HG02870 (cell line): ENCODE measurements around the gene SLC4A3.
"Not testable (repeated sequence)": the region's sequence is repeated elsewhere in the genome, so short reads cannot be mapped to it uniquely, and the experiment has no call there.

ENCODE experiments used
- ATAC-seq: cut with Tn5 transposase; IDR thresholded peaks from one replicate; pipeline ENCODE4 v1.9.1; 2021; ENCODE audit warnings: mild to moderate bottlenecking, moderate library complexity; ENCODE audit not compliant: unreplicated experiment

SLC4A3 gene

GRCh38 chr2:219645631-219646527 is 18.4 kb downstream of the SLC4A3 start:
- no peak for ATAC-seq

GRCh38 chr2:219648176-219648575 is 20.7 kb downstream of the SLC4A3 start:
- ATAC-seq = no peak

DNA sequence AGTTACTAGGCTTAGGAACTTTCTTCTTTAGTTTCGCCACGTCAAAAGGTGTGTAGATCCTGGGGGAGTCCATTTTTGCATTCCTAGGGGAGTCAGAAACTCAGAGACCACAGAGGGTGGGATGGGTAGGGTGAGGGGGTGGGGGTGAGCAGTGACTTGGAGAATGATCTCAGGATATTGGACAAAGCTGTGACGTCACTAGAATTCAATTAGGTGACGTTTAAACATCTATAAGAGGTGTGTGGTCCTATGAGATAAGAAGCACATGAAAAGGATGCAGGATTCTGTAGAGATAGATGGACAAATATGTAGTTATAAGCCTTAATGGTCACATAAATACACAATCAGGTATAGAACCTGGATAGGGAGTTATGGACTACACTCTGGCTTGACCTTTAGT is 21.5 kb downstream of the SLC4A3 start:
- ATAC-seq = no peak

DNA sequence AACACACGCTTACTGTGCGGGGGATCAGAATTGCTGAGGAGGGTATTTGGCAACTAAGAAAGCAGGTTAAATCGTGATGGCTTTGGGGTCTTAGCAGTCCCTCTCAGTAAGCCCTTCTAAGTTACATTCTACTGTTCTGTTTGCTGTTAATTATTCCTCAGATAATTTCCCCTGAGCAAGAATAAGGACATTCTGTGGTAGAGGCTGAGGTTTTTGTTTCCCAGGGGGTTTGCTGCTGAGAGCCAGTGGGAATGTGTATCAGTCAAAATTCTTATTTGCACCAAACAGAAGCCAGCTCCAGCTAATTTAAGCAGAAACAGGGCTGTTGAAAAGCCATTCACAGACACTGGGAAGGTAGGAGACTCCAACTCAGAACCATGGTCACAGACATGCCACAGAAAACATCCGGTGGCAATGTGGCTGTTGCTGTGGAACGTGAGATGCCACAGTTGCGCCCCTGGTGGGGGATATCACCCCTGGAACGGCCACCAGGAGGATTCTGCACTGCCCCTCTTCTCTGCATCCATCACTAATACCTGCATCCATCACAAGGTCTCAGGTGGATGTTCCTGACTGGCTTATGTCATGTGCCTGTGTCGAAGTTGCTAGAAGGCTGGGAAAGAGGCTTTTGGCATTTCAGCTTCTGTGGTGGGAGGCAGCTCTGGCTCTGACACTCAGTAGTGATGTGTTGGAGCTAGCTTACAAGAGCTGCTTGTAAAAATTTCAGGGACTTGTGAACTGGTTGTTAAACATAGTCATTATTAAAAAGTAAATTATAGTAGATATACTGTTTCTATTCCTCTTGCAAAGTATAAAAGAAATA is 23.2 kb downstream of the SLC4A3 start:
- ATAC-seq = no peak

- not testable (repeated sequence) for ATAC-seq
Observed at GRCh38 chr2:219651656-219652055, 24.2 kb downstream of the SLC4A3 start.

DNA sequence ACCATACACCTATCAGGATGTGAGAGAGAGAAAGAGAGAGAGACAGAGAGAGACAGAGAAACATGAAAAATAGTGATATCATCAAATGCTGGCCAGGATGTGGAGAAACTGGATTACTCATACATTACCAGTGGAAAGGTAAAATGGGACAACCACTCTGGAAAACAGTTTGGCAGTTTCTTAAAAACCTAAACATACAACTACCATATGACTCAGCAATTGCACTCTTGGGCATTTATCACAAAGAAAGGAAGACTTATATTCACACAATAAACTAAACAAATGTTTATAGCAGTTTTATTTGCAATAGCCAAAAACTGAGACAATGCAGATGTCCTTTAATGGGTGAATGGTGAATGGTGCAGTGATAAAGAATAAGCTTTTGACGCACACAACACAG is 29.1 kb downstream of the SLC4A3 start:
- no peak for ATAC-seq

DNA sequence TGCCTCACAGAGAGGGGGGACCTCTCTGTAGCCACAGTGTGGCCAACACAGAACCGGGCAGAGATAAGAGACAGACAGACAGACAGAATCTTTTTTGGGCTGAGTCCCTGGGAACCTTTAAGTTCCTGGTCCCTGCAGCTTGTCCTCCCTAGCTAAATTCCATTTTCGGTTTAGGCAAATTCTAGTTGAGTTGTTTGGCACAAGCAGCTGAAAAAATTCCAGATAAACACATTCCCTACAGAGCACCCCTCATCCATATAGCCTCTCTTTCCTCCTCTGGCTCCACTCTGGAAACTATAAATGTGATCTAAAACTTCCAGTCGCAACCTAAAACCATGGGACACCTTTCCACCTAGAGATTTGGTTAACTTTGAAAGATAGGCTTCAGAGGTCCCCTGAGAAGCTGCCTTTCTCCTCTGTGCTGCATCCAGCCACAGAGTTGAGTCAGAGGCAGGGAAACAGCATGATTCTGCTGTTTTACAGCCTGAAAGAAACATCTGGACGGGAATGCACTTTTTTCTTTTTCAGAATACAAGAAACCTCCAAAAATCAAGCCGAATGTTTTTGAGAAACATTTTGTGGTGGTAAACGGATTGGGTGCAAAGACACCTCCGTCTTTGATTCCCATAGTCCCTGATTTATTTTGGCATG is 30.9 kb downstream of the SLC4A3 start:
- ATAC-seq = no peak

- ATAC-seq = no peak
Observed at GRCh38 chr2:219658874-219659273, 31.4 kb downstream of the SLC4A3 start.

- ATAC-seq = peak; percentile 99
Observed at GRCh38 chr2:219661197-219661954, 33.9 kb downstream of the SLC4A3 start.

DNA sequence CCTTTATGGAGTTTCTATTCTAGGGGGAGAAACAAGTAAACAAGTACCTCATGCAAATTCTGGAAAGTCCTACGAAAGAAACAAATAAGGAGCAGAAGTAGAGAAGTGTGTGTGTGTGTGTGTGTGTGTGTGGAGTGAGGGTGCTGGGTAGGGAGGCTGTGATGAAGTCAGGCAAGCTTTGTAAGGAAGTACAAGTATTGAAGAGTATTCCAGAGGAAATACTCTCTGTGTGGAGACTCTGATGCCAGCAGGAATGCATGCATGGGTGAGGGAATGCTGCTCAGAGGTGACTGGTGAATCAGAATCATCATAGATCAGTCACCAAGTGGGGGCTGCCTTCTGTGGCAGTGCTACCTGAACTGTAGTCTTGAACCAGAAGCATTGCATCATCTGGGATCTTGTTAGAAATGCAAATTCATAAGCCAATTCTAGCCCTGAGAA is 34.5 kb downstream of the SLC4A3 start:
- ATAC-seq = no peak

DNA sequence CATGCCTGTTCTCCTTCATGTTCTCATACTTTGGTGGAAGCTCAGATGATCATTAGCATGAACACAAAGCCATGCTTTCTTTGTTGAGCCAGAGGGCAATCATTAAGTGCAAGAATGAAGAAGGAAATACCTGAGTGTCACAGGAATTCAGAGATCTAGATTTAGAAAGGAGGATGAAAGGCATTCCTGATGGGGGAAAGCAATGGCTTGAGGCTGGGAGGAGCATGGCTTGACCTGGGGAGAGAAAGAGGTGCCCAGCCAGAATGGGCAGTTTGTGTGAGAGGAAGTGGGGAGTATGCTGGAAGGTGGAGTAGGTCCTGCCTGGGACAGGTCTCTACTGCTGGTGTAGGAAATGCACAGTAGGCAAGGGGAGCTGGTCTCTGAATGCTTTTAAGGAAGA is 35.1 kb downstream of the SLC4A3 start:
- ATAC-seq = no peak

DNA sequence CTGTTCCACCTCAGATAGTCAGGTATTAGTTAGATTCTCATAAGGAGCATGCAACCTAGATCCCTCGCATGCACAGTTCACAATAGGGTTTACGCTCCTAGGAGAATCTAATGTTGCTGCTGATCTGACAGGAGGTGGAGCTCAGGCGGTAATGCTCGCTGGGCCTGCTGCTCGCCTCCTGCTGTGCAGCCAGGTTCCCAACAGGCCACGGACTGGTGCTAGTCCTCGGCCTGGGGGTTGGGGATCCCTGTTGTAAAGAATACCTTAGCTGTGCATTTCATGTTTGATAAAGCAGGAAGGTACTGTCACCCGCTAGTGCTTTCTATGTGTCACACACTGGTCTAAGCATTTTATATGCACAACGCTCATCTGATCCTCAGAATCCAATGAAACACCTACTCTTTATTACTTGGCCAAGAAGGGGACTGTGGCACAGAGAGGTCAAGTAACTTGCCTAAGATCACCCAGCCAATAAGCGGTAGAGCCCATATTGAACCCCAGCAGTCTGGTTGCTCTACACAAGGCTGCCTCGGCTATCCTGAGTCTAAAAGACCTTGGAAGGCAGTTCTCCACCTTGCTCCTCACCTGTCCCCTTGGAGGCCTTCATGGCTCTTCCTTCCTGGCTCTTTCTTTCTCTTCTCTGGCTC is 35.8 kb downstream of the SLC4A3 start:
- no peak for ATAC-seq

GRCh38 chr2:219664041-219664440 is 36.6 kb downstream of the SLC4A3 start:
- no peak for ATAC-seq

DNA sequence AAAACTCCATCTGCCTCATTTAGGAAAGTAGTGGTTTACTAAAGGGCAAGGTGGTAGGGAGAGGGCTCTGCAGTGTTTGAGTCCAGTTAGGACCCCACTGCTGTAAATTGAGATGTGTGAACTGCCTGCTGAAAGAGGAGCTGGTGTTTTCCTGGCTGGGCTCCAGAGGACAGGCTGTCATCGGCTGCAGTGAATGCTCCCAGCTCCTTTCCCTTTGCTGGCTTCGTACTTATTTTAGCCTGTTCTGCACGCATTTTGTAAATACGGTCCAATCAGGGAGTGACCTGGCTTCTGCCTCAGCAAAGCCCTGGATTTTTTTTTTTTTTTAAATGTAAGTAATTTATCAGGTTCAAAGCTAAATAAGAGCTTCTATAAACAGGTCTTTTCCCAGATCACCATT is 37.5 kb downstream of the SLC4A3 start:
- ATAC-seq = no peak

- no peak for ATAC-seq
Observed at GRCh38 chr2:219665926-219666325, 38.5 kb downstream of the SLC4A3 start.

GRCh38 chr2:219668316-219668715 is 40.9 kb downstream of the SLC4A3 start:
- no peak for ATAC-seq

- no peak for ATAC-seq
Observed at GRCh38 chr2:219670386-219670785, 43.0 kb downstream of the SLC4A3 start.

DNA sequence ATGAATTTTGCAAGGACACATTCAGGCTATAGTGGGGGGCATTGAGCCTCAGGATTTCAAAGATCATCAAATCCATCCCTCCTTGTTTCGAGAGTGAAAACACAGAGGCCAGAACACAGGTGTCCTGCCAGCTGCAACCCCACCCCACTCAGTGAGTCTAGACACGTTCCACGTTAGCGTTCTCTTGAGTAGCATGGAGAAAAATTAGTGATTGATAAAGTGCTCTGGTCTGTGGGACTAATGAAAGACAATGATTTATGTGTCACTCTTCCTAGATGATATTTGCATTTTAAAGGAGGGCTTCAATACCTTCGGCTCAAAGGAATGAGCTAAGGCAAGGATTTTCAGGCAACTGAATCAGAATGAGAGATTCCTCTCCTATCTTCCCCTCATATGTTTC is 43.8 kb downstream of the SLC4A3 start:
- no peak for ATAC-seq

DNA sequence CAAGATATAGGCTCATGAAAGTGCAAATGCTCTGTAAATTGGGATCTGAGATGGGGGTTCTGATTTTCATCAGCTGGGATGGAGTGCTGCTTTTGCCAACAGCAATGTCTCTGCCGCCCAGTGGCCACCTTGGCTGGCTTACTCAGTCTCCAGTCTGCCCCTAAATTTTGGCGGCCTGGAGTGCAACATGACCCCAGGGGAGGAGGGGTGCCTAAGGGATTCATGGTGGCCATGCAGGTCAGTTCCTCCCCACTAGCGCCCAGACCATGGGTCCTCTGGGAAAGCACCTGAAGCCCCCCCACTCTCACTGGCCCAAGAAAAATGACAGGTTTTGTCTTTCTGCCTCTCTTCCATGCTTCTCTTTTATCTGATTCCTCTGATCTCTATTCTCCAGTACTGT is 45.0 kb downstream of the SLC4A3 start:
- no peak for ATAC-seq

DNA sequence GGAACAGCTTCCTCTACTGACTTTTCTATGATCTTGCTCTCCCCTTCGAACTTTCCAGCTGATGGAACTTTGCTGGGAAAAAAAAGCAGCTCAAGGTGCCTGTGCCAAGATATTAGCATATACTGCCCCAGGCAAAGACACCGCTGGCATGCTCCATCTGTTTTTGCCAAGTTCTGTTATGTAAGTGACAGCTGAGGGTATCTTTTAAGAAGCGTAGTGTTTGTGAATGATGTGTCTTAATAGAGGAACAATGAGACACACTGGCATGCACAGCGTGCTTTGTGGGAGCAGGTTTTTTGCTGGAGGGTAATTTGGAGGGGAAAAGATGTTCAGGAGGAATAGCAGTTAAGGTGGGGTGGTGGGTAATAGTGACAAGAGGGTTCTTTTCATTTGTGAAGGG is 47.8 kb downstream of the SLC4A3 start:
- no peak for ATAC-seq
